ENCODE results near the gene TMEM38A. TPM values are rescaled to one million over a fixed set of nuclear protein-coding genes. Genes with fewer than 3 reads are reported as not detected.

Gene TMEM38A
- 0.98 to 2.0 TPM (median 1.3 TPM) in 5 replicates for total RNA-seq (2022; extraction: Qiagen RNA extraction)

GRCh38 chr19:16660763-16661479, at the start of gene TMEM38A:
Gene TMEM38A, plus strand, starts transcription at chr19:16661139. Its CDS starts 79 bp downstream, at chr19:16661218.

DNA sequence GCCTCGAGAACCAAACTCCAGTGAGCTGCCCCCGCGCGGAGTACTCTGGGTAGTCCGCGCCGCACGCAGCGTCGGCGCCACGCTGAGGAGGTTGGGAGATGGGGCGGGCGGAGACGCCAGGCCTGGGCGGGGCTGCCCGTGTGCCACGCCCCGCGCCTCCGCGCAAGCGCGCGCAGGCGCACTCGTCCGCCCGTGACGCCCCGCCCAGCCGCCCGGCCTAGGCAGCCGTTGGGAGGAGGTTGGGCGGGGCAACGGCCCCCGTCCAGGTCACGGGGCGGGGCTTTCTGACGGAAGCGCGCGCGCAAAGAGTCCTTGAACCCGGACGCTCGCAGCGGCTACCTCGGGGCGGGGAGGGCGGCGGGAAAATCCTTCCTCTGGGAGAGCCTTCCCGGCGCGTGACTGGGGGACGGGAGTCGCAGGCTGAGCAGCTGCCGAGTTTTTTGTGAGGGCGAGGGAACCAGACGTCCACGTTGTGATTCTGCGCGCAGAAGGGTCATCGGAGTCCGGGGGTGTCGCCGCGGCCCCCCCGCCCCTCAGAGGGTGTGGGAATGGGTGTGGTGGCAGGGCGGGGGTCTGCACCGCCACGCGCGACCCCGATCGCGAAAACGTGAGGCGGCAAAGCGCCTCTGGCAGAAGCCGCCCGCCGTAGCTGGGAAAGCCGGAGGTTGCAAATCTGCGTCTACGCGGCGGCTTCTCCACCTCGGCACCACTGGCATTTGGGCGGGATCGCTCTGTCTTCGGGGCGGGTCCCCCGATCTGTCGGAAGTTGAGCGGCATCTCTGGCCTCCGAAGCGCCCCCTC, 32.6 kb upstream of the TMEM38A start, which contains the start of gene MED26:
TSS of gene MED26 (minus strand) at position 22 of the 801 bp plus-strand sequence. CDS start 261 bp downstream, outside the sequence.

DNA sequence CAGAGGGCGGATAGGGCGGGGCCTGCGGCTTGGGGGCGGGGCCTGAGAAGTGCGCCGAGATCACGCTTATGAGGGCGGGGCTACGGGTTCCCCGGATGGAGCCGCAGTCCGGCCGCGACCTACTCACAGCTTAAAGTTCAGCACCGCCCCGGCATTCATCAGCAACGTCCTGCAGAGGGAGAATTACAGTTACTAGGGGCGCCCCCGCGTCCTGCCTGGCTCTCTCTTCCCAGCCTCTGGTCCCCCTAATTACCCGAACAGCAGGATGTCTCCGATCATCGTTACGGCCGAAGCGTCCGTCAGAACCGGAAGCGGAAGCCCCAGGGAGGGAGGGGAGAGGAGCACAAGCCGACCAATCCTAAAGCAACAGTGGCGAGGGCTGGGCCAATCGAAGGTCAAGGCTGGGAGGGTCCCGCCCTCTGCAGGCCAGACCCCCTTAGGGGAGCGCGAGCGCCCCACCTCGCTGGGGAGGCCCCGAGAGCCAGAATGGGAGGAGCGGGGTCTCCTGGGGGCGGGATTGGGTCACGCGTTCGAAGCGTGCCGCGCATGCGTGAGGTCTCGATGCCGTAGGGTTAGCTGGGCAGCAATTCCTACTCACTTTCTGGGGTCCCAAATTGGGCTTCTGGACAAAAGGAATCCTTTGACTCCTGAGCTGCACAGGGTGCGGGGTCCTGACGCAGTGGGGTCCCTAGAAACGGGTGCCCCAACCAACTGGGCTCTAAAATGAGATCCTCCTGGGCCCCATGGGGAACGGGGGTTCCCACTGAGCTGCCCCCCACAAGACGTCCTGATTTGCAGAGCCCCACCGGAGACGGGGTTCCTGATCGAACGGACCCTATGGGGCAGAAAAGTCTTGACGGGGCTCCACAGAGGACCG, 869 bp upstream of the TMEM38A start, which contains the start of gene SMIM7:
TSS of gene SMIM7 (minus strand) at position 313 of the 877 bp plus-strand sequence. CDS start at position 279, 34 bp downstream.

Other genes with a start within 250 kb of the TMEM38A start
- gene EPS15L1, start 189.2 kb upstream of the TMEM38A start, total RNA-seq (2022; extraction: Qiagen RNA extraction) = 14.0 to 17.6 TPM (median 15.6 TPM) in 5 replicates
- gene CALR3, start 165.0 kb upstream of the TMEM38A start, total RNA-seq (2022; extraction: Qiagen RNA extraction) = 0.28 TPM in 1 of 5 replicates, not detected in the others
- 2.5 to 2.9 TPM (median 2.9 TPM) in 5 replicates for gene C19orf44, start 164.7 kb upstream of the TMEM38A start, total RNA-seq (2022; extraction: Qiagen RNA extraction)
- 27.5 to 34.4 TPM (median 29.9 TPM) in 5 replicates for gene CHERP, start 118.7 kb upstream of the TMEM38A start, total RNA-seq (2022; extraction: Qiagen RNA extraction)
- 15.3 to 19.3 TPM (median 18.8 TPM) in 5 replicates for gene SLC35E1, start 88.7 kb upstream of the TMEM38A start, total RNA-seq (2022; extraction: Qiagen RNA extraction)
- gene MED26, start 32.9 kb upstream of the TMEM38A start, total RNA-seq (2022; extraction: Qiagen RNA extraction) = 4.0 to 6.2 TPM (median 5.5 TPM) in 5 replicates
- 64.4 to 74.3 TPM (median 69.1 TPM) in 5 replicates for gene SMIM7, start 995 bp upstream of the TMEM38A start, total RNA-seq (2022; extraction: Qiagen RNA extraction)
- not detected in 5 replicates for gene NWD1, start 58.7 kb downstream of the TMEM38A start, total RNA-seq (2022; extraction: Qiagen RNA extraction)
- 16.1 to 24.4 TPM (median 20.8 TPM) in 5 replicates for gene SIN3B, start 168.3 kb downstream of the TMEM38A start, total RNA-seq (2022; extraction: Qiagen RNA extraction)
- not detected in 5 replicates for gene F2RL3, start 227.9 kb downstream of the TMEM38A start, total RNA-seq (2022; extraction: Qiagen RNA extraction)